GM12891 (cell line): ENCODE measurements around the gene APOF.
"Not testable (repeated sequence)": the region's sequence is repeated elsewhere in the genome, so short reads cannot be mapped to it uniquely, and the experiment has no call there.

Experiments used
- DNase-seq: peaks from one replicate; pipeline ENCODE4 v3.0.0; 2011; ENCODE audit warnings: low spot score; ENCODE audit not compliant: insufficient read length
- FAIRE-seq: peaks from 2 replicates; lab custom pipeline; 2011; peaks lifted over from hg19 to GRCh38; lab: Jason Lieb, UNC
- PAX5 ChIP-seq: IDR thresholded peaks from 2 replicates; pipeline ENCODE4 v1.6.1; 2011; ENCODE audit warnings: low read length, moderate library complexity, mild to moderate bottlenecking; ENCODE audit not compliant: insufficient read depth, severe bottlenecking
- POLR2A ChIP-seq: IDR thresholded peaks from 2 replicates; pipeline ENCODE4 v1.6.1; 2011; ENCODE audit warnings: low read depth, low read length, control low read depth
- POLR2AphosphoS5 ChIP-seq: IDR thresholded peaks from 2 replicates; pipeline ENCODE4 v1.6.1; 2011; ENCODE audit warnings: low read depth, low read length, control low read depth
- POU2F2 ChIP-seq: IDR thresholded peaks from 2 replicates; pipeline ENCODE4 v1.6.1; 2011; ENCODE audit warnings: low read depth, mild to moderate bottlenecking, control low read depth, low read length, moderate library complexity
- SPI1 ChIP-seq: IDR thresholded peaks from 2 replicates; pipeline ENCODE4 v1.6.1; 2011; ENCODE audit warnings: low read depth, low read length, control low read depth
- TAF1 ChIP-seq: IDR thresholded peaks from 2 replicates; pipeline ENCODE4 v1.6.1; 2011; ENCODE audit warnings: low read depth, low read length, control low read depth

Gene APOF

DNA sequence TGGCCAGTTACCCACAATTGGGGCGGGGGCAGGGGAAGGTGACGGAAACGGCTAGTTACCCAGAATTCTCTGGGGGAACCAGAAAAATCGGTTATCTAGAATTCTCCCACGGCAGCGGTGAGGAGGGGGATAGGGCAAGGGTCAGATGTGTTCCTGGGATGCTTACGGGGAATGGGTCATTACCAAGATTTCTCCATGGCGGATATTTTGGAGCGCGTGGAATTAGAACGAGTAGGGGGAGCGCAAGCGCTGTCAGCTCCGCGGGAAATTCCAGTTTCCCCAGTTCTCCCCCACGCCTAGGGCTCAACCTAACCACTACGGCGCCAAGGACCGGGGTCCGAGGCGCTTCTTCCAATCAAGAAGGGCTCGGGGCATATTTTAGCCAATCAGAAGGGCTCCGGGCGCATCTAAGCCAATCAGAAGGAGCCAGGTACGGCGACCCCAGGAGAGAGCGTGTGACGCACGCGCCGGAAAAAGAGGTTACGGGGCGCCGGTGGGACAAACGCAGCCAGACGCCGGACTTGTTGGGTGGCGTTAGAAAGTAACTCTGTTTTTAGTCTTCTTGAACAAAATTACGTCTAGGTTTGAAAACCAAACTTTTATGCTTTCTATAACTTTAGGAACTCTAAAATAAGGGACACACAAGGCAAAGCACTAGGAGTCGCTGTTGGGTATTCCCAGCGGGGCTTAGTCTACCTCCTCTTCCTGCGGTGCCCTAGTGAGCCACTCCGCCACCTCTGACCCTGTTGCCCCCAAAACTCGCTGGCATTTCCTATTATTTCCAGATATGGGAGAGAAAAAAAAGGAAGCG, 28.8 kb downstream of the APOF start, which contains the start of gene PAN2:
Gene PAN2, minus strand, starts transcription at position 322 of the 811 bp plus-strand sequence. CDS start 906 bp downstream, outside the sequence.
- DNase-seq (peak; percentile 94), FAIRE-seq (peak; percentile 80)
- TF ChIP-seq PAX5 (no peak), TAF1 (peak; percentile 83), POU2F2 (peak; percentile 63; the same call in 1 of the 2 replicates), POLR2AphosphoS5 (peak; percentile 85), SPI1 (peak; percentile 15; the same call in 1 of the 2 replicates), POLR2A (peak; percentile 86)

DNA sequence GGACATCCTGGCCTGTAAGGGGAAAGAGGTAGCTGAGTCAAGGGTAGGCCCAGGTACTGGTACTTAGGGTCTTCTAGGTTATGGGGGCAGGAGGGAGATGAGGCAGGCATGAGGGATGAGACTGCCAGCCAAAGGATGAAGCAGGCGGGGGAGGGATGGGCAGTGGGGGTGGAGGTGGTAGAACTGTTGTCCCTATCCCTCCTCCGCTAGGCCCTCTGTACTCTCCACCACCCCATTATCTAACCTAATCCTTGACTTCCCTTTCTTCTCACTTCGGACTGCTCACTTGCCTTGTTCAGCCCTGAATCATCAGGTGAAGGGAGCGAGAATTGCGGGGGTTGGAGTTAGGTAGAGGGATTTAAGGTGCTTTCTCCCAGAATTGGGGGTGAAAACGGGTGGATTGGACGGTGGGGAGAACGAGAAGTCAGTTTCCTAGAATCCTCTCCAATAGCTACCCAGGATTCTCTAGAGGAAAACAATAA, 29.4 kb downstream of the APOF start:
- DNase-seq (no peak), FAIRE-seq (no peak)
- TF ChIP-seq PAX5 (no peak), TAF1 (no peak), POU2F2 (no peak), POLR2AphosphoS5 (peak; percentile 30; the same call in 1 of the 2 replicates), POLR2A (peak; percentile 65; the same call in 1 of the 2 replicates), SPI1 (no peak)

DNA sequence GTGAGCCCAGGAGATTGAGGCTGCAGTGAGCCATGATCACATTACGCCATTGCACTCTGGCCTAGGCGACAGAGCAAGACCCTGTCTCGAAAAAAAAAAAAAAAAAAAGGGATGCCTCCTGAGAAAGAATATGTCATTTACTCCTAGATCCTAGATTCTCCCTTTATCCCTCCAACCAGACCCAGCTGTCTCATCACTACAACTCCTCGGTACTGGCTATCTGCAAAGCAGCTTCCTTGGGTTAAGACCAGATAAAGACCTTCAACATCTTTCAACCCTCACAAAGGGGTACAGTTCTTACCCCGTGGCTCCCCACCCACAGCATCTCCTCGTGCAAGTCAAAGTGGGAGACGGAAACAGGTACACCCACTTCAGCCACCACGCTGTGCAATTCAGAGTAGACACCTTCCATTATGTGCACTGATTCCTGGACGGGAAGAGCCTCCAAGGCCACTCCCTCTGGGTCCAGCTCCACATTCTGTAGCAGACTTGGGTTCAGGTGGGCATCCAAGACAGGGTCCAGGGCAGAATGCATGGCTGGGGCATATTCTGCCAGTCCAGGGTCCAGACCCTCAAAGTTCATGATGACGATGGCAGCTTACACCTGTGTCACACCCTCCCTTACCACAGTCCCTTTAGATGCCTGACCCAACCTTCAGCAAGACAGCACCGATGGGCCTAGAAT, 30.0 kb downstream of the APOF start:
- FAIRE-seq (peak; percentile 71), DNase-seq (no peak)
- no peak for TF ChIP-seq PAX5
- TF ChIP-seq SPI1 = no peak
- no peak for TF ChIP-seq POLR2A
- no peak for TF ChIP-seq TAF1
- TF ChIP-seq POLR2AphosphoS5 = no peak
- no peak for TF ChIP-seq POU2F2

DNA sequence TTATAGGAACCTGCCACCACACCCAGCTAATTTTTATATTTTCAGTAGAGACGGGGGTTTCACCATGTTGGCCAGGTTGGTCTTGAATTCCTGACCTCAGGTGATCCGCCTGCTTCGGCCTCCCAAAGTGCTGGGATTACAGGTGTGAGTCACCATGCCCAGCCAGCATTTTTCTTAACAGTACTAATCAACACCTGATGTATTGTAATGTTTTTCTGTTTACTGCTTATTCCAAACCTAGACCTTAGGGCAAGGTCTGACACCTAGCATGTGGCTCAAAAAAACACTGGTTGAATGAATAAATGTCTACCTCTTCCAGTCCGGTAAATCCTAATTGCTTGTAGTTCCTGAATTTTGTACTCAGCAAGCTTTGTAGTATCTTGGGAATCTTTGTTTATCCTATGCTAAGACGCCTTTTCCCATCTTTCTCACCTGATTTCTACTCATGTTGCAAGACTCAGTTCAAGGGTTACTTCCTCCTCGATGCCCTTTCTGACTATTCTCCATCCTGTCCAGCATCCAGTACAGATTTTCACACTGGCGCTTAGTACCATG, 31.6 kb downstream of the APOF start:
- no peak for TF ChIP-seq POLR2A
- TF ChIP-seq POU2F2 = no peak
- no peak for TF ChIP-seq TAF1
- DNase-seq (no peak), FAIRE-seq (no peak)

DNA sequence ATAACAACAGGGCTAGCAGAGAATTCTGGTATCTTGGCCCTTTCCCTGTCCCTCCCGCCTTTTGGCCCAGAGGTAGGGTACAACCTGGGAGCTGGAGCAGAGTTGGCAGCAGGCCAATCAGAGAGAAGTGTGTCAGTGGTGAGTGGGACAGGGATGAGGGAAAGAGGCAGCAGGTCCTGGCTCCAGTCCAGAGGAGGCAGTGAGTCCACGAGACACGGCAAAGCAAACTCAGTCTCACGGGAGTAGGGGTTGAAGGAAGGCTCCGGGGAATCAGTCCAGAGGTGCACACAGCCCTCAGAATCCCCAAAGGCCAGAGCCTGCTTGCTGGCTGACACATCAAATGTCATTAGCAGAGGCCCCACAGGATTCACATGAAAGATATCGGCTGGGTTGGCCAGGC, 36.1 kb downstream of the APOF start:
- TF ChIP-seq POLR2A (no peak), TAF1 (no peak), POU2F2 (no peak), POLR2AphosphoS5 (no peak), PAX5 (no peak), SPI1 (no peak)
- FAIRE-seq (no peak), DNase-seq (no peak)

DNA sequence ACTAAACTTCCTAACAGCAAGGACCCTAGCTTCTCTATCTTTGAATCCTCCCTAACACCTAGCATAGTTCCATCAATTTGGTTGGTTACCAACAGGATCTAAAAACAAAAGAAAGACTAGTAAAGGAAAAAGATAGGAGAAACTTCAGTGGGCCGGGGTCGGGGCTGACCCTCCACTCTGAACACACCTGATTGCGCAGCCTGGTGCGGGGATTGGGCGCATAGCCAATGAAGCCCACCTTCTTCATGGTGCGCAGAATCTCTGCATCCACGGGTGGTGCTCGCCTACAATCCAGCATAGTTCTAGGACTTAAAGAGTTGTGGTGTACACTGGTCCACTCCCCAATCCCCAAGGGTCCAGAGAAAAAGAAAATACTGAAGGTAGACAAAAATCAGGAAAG, 36.5 kb downstream of the APOF start:
- no peak for FAIRE-seq

DNA sequence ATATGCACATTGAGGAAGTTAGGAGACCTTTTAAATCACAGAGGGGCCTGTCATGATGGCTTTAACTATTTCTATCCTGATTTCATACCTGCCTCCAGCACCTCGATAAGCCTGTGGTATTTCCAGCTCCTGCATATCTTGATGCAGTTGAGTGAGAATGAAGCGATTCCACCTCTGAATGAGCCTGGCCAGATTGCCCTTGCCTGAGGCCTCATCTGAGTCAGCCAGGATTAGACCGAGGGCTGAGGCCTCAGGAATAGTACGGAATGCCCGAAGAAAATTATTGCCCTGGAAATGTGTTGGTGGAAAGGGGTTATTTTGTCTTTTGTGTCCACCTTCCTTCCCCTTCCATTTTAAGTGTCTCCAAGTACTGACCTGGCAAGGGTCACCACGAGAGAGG, 38.5 kb downstream of the APOF start:
- DNase-seq = no peak
- no peak for TF ChIP-seq POU2F2
- no peak for TF ChIP-seq TAF1
- TF ChIP-seq POLR2AphosphoS5 = no peak
- no peak for TF ChIP-seq POLR2A
- TF ChIP-seq SPI1 = no peak
- TF ChIP-seq PAX5 = no peak
- FAIRE-seq = no peak

More for the DNA sequence above, 36.5 kb downstream of the APOF start:
- TF ChIP-seq SPI1 (no peak), PAX5 (no peak), POLR2A (no peak), POU2F2 (no peak), POLR2AphosphoS5 (no peak), TAF1 (no peak)
- DNase-seq = no peak

DNA sequence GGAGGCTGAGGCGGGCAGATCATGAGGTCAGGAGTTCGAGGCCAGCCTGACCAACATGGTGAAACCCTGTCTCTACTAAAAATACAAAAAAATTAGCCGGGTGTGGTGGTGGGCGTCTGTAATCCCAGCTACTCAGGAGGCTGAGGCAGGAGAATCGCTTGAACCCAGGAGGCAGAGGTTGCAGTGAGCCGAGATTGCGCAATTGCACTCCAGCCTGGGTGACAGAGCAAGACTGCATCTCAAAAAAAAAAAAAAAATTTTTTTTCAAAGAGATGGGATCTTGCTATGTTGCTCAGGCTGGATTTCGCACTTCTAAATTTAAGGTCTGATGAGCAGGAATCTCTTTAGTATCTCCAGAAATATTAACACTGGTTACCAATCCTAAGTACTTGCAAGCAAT, 41.0 kb downstream of the APOF start:
- not testable (repeated sequence) for FAIRE-seq, DNase-seq

DNA sequence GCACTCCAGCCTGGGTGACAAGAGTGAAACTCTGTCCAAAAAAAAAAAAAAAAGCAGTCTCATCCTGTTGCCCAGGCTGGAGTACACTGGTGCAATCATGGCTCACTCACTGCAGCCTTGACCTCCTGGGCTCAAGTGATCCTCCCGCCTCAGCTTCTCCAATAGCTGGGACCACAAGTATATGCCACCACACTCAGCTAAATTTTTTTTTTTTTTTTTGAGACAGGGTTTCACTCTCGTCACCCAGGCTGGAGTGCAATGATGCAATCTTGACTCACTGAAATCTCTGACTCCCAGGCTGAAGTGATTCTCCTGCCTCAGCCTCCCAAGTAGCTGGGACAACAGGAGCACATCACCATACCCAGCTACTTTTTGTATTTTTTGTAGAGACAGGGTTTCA, 41.6 kb downstream of the APOF start:
- TF ChIP-seq POU2F2 = no peak
- no peak for TF ChIP-seq TAF1
- no peak for TF ChIP-seq POLR2AphosphoS5
- TF ChIP-seq SPI1 = no peak
- TF ChIP-seq PAX5 = no peak
- TF ChIP-seq POLR2A = no peak
- DNase-seq = no peak
- FAIRE-seq = no peak
